Measurements from ENCODE around the gene SNX30.

The SNX30 gene

GRCh38 chr9:112750016-112750763 is at the start of gene SNX30:
TSS of gene SNX30 (plus strand) at chr9:112750760. CDS start at chr9:112751002, 242 bp downstream.
- H3K4me1 ChIP-seq: no peaks in the 10 kb centered on the region
- H3K9ac ChIP-seq: no peak within 1 kb of the TSS
- no peak for TF ChIP-seq CTCF (IDR thresholded peaks at IDR 0.05)

GRCh38 chr9:112703304-112703703 is 47.3 kb upstream of the SNX30 start:
- H3K79me2 ChIP-seq: no peaks in the 10 kb centered on the region
- H3K9me3 ChIP-seq (ENCODE audit: control insufficient read depth, low read length): no peaks in the 10 kb centered on the region
- no peaks in the 10 kb centered on the region for H3K36me3 ChIP-seq (ENCODE audit: control insufficient read depth, insufficient read depth, low read length)
- H2AFZ ChIP-seq: no peak overlapping the region
- H3K4me1 ChIP-seq: no peaks in the 10 kb centered on the region
- H3K4me2 ChIP-seq (ENCODE audit: low read length): no peak overlapping the region
- H3K27ac ChIP-seq: no peak overlapping the region
- no peak overlapping the region for H3K9ac ChIP-seq
- no peaks in the 10 kb centered on the region for H3K27me3 ChIP-seq (ENCODE audit: control insufficient read depth, insufficient read depth, low read length)
- no peak for TF ChIP-seq CTCF (IDR thresholded peaks at IDR 0.05)
- no peak overlapping the region for H3K4me3 ChIP-seq (ENCODE audit: low read depth, low read length)

More at GRCh38 chr9:112750016-112750763, at the start of gene SNX30:
- Histone ChIP-seq H2AFZ (peak within 1 kb of the TSS; percentile 99), H3K36me3 (ENCODE audit: control insufficient read depth, insufficient read depth, low read length) (no peaks in the 10 kb centered on the region), H3K4me2 (ENCODE audit: low read length) (peak within 1 kb of the TSS; percentile 96), H3K79me2 (peaks cover 6% of the 10 kb centered on the region), H3K9me3 (ENCODE audit: control insufficient read depth, low read length) (no peaks in the 10 kb centered on the region), H3K4me3 (ENCODE audit: low read depth, low read length) (peak within 1 kb of the TSS; percentile 79), H3K27ac (peak within 1 kb of the TSS; percentile 67), H3K27me3 (ENCODE audit: control insufficient read depth, insufficient read depth, low read length) (no peaks in the 10 kb centered on the region)

GRCh38 chr9:112705768-112706427 is 44.7 kb upstream of the SNX30 start:
- peak; percentile 15 for TF ChIP-seq CTCF (IDR thresholded peaks at IDR 0.05)
- Histone ChIP-seq H3K36me3 (ENCODE audit: control insufficient read depth, insufficient read depth, low read length) (no peaks in the 10 kb centered on the region), H3K27ac (no peak overlapping the region)

GRCh38 chr9:112711050-112711689 is 39.4 kb upstream of the SNX30 start:
- H2AFZ ChIP-seq: no peak overlapping the region
- no peak overlapping the region for H3K4me3 ChIP-seq (ENCODE audit: low read depth, low read length)
- no peak overlapping the region for H3K4me2 ChIP-seq (ENCODE audit: low read length)
- H3K9ac ChIP-seq: no peak overlapping the region
- H3K27ac ChIP-seq: no peak overlapping the region
- H3K36me3 ChIP-seq (ENCODE audit: control insufficient read depth, insufficient read depth, low read length): no peaks in the 10 kb centered on the region
- no peaks in the 10 kb centered on the region for H3K79me2 ChIP-seq
- no peaks in the 10 kb centered on the region for H3K4me1 ChIP-seq
- no peaks in the 10 kb centered on the region for H3K27me3 ChIP-seq (ENCODE audit: control insufficient read depth, insufficient read depth, low read length)
- TF ChIP-seq CTCF (IDR thresholded peaks at IDR 0.05): peak; percentile 26
- H3K9me3 ChIP-seq (ENCODE audit: control insufficient read depth, low read length): no peaks in the 10 kb centered on the region

More at GRCh38 chr9:112705768-112706427, 44.7 kb upstream of the SNX30 start:
- no peak overlapping the region for H3K4me2 ChIP-seq (ENCODE audit: low read length)
- no peak overlapping the region for H2AFZ ChIP-seq
- no peaks in the 10 kb centered on the region for H3K4me1 ChIP-seq
- no peak overlapping the region for H3K9ac ChIP-seq
- no peak overlapping the region for H3K4me3 ChIP-seq (ENCODE audit: low read depth, low read length)
- H3K79me2 ChIP-seq: no peaks in the 10 kb centered on the region
- H3K27me3 ChIP-seq (ENCODE audit: control insufficient read depth, insufficient read depth, low read length): no peaks in the 10 kb centered on the region
- H3K9me3 ChIP-seq (ENCODE audit: control insufficient read depth, low read length): no peaks in the 10 kb centered on the region
